LNCaP clone FGC (cell line): ENCODE results near the gene TMEM138.
"Not testable (repeated sequence)": the region's sequence is repeated elsewhere in the genome, so short reads cannot be mapped to it uniquely, and the experiment has no call there.

Source experiments
- DNase-seq: peaks from one replicate; pipeline ENCODE4 v3.0.0-alpha.2; 2011; ENCODE audit warnings: low read depth
- H3K4me3 ChIP-seq: 2 replicates; pipeline ENCODE4 v1.5.1; 2011; ENCODE audit warnings: mild to moderate bottlenecking, low read depth, low read length, control low read depth
- TF ChIP-seq, protein P1 (sequence below): IDR thresholded peaks from 2 replicates; pipeline ENCODE4 v1.5.1; 2012; ENCODE audit warnings: mild to moderate bottlenecking; ENCODE audit not compliant: control insufficient read depth, insufficient read depth; ENCODE audit errors: extremely low read depth

The TMEM138 gene

DNA sequence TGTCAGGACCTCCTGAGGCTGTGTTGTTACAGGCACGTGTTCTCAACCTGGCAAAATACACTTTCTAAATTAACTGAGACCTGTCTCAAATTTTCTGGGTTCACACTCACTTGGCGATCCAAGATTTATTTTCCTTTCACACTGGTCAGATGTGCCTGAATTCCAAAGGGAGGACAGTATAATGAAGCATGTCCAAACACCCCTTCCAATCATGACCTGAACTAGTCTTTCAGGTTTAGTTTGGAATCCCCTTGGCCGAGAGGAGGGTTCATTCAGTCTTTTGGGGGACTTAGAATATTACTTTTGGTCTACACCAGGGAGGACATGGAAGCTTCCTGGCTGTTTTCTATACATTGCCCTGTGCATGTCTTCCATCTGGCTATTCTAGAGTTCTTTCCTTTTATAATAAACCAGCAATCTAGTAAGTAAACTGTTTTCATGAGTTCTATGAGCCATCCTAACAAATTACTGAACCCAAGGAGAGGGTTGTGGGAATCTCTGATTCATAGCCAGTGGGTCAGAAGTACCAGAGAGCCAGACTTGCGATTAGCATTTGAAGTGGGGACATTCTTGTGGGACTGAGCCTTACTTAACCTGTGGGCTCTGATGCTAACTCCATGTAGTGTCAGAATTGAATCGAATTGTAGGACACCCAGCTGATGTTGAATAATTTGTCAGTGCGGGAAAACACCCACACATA lies 15.4 kb downstream of the TMEM138 start:
- DNase-seq, result no peak
- no peak overlapping the region for H3K4me3 ChIP-seq
- TF ChIP-seq, protein P1, sequence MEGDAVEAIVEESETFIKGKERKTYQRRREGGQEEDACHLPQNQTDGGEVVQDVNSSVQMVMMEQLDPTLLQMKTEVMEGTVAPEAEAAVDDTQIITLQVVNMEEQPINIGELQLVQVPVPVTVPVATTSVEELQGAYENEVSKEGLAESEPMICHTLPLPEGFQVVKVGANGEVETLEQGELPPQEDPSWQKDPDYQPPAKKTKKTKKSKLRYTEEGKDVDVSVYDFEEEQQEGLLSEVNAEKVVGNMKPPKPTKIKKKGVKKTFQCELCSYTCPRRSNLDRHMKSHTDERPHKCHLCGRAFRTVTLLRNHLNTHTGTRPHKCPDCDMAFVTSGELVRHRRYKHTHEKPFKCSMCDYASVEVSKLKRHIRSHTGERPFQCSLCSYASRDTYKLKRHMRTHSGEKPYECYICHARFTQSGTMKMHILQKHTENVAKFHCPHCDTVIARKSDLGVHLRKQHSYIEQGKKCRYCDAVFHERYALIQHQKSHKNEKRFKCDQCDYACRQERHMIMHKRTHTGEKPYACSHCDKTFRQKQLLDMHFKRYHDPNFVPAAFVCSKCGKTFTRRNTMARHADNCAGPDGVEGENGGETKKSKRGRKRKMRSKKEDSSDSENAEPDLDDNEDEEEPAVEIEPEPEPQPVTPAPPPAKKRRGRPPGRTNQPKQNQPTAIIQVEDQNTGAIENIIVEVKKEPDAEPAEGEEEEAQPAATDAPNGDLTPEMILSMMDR, result no peak

DNA sequence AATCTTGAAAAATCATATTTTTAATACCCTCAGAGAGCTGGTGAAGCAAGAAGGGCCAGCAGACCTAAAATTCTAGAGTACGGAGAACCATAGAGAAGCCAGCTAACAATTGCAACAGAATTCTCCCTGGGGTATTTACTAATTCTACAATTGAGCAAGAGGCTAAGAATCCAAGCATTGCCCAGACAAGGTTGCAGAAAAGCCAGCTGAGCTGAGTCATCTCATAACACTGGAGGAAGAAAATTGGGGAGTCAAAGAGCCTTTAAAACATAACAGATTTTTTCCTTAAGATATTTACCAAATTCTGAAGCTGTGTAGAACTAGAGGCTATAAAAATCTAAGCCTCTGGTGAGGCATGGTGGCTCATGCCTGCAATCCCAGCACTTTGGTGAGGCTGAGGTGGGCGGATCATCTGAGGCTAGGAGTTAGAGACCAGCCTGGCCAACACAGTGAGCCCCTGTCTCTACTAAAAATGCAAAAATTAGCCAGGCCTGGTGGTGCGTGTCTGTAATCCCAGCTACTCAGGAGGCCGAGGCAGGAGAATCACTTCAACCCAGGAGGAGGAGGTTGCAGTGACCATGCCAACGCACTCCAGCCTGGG lies 16.6 kb downstream of the TMEM138 start:
- TF ChIP-seq, protein P1, result no peak
- no peak overlapping the region for H3K4me3 ChIP-seq
- no peak for DNase-seq

DNA sequence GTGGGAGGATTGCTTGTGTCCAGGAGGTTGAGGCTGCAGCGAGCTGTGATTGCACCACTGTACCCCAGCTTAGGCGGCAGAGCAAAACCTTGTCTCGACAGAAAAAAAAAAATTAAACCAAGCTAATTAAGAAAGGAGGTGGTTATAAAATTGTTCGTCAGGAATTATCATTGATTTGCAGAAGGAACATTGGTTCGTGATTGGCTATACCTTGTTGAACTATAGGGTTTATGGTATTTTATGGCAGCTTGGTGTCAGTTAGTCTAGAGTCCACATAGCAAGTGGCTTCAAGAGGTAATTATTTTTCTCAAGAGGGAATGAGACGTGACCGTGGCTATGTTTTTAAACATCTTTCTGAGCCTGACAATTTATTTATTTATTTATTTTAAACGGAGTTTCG lies 18.7 kb downstream of the TMEM138 start:
- TF ChIP-seq, protein P1, result no peak
- no peak overlapping the region for H3K4me3 ChIP-seq
- no peak for DNase-seq

DNA sequence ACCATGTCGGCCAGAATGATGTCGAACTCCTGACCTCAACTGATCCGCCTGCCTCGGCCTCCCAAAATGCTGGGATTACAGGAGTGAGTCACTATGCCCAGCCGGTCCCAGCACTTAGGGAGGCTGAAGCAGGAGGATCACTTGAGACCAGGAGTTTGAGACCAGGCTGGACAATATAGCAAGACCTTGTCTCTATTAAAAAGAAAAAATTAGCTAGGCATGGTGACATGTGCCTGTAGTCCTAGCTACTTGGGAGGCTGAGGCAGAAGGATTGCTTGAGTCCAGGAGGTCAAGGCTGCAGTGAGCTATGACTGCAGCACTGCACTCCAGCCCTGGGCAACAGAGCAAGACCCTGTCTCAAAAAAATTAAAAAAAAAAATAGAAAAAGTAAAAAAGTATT lies 21.7 kb downstream of the TMEM138 start:
- H3K4me3 ChIP-seq, DNase-seq: not testable (repeated sequence)

DNA sequence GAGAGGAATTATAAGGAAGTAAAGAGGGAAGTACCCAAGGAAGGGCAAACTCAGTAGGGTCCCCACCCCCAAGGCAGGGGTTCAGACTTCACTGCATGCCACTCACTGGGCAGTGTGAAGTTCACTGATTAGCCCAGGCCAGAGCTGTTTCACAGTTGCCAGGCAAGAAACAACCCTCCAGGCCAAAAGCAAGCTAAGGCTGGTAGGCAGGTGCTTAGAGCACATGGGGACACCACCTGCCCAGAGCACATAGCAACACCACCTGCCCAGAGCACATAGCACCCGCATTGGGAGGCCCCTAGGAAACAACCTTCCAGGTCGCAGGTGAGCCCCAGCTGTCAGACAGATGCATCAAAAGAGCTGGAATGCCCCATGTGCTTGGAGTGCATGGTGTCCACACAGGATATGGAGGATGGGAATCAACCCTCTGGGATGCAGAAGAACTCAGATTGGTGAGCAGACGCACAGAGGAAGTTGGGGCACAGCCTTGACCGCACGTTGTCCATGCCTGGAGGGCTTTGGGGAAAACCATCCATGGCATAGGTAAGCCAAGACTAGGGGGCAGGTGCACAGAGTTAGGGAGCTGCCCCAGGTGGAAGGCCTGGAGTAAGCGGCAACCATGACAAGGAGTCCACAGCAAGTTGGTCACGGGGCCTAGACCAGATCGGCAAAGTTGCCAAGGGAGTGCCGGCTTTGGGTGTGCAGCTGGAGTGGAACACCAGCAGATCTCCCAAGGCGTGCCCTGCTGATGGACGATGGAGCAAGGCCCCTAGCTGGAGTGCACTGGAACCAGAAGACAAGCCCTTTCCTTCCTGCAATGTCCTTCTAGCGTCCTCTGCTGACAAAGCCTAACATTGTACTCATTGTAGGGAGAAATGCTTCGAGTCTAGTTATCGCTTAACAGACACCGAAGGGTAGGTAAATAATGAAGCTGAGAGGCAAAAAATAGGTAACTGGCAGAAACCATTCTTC lies 22.4 kb downstream of the TMEM138 start:
- DNase-seq, result no peak
- TF ChIP-seq, protein P1, result peak; percentile 29; the same call in 1 of the 2 replicates
- no peak overlapping the region for H3K4me3 ChIP-seq

DNA sequence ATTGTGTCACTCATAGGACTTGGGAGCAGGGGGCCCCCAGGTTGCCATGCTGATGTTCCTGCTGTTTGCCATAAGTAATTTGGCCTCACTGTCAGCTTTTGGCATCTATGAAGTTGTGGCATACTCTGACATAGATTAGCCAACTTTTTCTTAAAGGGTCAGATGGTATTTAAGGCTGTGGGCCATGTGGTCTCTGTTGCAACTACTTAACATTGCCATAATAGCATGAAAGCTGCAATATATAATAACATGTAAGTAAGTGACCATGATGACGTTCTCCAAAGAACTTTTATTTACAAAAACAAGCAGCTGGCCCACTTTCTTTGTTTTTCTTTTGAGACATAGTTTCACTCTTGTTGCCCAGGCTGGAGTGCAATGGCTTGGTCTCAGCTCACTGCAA lies 28.0 kb downstream of the TMEM138 start:
- H3K4me3 ChIP-seq, result no peak overlapping the region
- TF ChIP-seq, protein P1, result no peak
- DNase-seq, result no peak

DNA sequence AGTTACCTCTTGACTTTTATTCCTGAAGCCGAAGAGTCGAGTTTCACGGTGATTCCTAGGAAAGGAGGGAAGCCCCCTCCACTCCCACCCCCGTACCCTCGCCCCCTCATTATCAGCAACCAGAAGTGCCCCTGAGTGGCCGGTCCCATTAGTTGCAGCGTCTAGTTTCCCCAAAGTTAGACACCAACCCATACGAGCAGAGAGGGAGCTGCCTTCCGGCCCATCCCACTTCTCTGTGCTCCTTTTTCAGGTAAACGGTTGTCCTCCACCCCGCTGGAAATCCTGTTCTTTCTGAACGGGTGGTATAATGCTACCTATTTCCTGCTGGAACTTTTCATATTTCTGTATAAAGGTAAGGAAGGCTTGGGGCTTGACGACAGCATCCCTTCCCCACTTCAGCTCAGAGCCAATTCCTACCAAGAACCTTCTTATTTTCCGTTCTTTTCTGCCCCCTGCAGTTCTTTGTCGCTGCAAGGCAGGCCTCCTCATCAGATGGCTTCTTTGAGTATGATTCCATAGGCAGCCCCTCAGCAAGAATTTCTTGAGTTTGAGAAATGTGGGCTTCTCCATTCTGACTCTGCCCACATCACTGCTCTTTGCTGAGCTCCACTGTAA lies 30.9 kb downstream of the TMEM138 start:
- peak overlapping the region; percentile 38 for H3K4me3 ChIP-seq
- no peak for DNase-seq
- TF ChIP-seq, protein P1, result no peak
